GM12892 (cell line): ENCODE data around the gene RPL39L.

Source experiments
- DNase-seq: peaks from one replicate; pipeline ENCODE4 v3.0.0; 2011; ENCODE audit not compliant: insufficient read length
- FAIRE-seq: peaks from 2 replicates; lab custom pipeline; 2011; peaks lifted over from hg19 to GRCh38; lab: Jason Lieb, UNC
- POLR2A ChIP-seq: IDR thresholded peaks from 2 replicates; pipeline ENCODE4 v1.6.1; 2011; ENCODE audit warnings: low read depth, low read length, control low read depth
- POLR2AphosphoS5 ChIP-seq: IDR thresholded peaks from 2 replicates; pipeline ENCODE4 v1.6.1; 2011; ENCODE audit warnings: low read depth, low read length, control low read depth
- TAF1 ChIP-seq: IDR thresholded peaks from 2 replicates; pipeline ENCODE4 v1.6.1; 2011; ENCODE audit warnings: low read depth, mild to moderate bottlenecking, control low read depth, low read length, borderline replicate concordance

The RPL39L gene

GRCh38 chr3:187103251-187103650 is 36.0 kb downstream of the RPL39L start:
- DNase-seq (no peak), FAIRE-seq (no peak)
- no peak for TF ChIP-seq POLR2A
- TF ChIP-seq TAF1, result no peak
- TF ChIP-seq POLR2AphosphoS5, result no peak

DNA sequence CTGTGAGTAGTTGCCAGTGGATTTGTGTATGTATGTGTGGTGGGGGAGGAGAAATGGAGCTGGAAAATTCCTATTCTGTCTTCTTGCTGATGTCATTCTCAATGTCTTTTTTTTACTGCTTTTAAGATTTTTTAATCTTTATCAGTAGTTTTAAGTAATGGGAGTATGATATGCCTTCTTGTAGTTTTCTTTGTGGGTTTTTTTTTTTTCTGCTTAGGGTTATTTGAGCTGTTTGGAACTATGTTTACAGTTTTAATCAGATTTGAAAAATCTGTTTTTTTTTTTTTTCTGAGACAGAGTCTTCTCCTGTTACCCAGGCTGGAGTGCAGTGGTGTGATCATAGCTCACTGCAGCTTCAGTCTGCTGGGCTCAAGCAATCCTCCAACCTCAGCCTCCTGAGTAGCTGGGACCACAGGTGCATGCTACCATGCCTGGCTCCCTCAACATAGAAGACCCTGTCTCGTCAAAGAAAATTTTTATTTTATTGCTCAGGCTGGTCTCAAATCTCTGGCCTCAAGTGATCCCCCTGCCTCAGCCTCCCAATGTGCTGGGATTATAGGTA is 37.1 kb downstream of the RPL39L start:
- no peak for FAIRE-seq

DNA sequence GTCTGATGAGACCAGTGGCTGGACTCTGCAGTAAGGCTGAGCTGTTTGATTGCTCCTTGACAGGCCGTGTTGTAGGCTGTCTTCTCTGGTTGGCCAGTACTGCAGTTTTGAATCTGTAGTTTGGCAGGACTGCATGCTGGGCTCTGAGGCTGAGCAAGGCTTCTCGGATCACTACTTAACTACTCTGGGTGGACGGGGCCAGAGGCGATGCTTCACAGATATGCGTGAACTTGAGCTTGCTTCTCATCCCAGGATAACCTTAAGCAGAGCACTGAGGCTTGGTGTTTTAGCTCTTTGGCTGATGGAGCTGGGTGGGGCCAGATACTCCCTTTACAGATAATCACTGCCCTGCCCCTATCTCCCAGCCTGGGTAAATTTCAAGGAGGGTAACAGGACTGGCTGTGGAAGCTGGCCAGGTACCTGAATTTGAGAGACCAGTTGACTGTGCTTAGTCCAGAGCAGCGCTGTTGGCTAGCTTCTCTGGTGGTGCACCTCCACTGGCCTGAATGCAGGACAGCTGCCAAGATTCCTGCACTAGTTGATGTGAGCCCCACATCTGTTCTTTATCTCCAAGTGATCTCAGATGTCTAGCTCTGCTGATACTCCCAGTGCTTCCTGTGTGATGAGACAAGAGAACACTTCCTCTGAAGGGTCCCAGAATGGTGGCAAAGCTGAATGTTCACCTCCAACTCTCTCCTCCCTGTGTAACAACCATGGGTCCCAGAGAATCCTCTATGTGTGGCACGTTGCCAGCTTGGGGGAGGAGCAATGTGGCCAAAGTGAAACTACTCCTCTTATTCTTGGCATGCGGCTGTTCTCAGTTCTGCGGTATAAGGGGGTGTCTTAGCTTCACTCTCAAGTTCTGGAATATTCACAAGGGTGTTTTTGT is 37.9 kb downstream of the RPL39L start:
- DNase-seq (no peak), FAIRE-seq (peak; percentile 72)
- no peak for TF ChIP-seq TAF1
- TF ChIP-seq POLR2A, result no peak
- TF ChIP-seq POLR2AphosphoS5, result no peak

More for the DNA sequence above, 37.1 kb downstream of the RPL39L start:
- no peak for DNase-seq
- TF ChIP-seq TAF1, result no peak
- TF ChIP-seq POLR2A, result no peak
- TF ChIP-seq POLR2AphosphoS5, result no peak

GRCh38 chr3:187098923-187099512 is 40.3 kb downstream of the RPL39L start:
- TF ChIP-seq TAF1, result no peak
- TF ChIP-seq POLR2AphosphoS5, result no peak
- no peak for TF ChIP-seq POLR2A
- DNase-seq (no peak), FAIRE-seq (no peak)

GRCh38 chr3:187093320-187093719 is 46.0 kb downstream of the RPL39L start:
- DNase-seq (no peak), FAIRE-seq (no peak)
- TF ChIP-seq POLR2A (no peak), POLR2AphosphoS5 (no peak), TAF1 (no peak)

DNA sequence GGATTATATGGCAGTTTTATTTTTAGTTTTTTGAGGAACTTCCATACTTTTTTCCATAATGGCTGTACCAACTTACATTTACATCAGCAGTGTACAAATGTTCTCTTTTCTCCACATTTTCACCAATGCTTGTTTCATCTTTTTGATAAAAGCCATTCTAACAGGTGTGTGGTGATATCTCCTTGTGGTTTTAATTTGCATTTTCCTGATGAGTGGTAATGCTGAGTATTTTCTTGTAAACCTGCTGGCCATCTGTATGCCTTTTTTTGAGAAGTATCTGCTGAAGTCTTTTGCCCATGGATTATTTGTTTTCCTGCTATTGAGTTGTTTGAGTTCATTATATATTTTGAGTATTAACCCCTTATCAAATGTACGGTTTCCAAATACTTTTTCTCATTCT is 50.6 kb downstream of the RPL39L start:
- FAIRE-seq, result peak; percentile 36
- TF ChIP-seq TAF1 (no peak), POLR2AphosphoS5 (no peak), POLR2A (no peak)
- DNase-seq, result no peak

DNA sequence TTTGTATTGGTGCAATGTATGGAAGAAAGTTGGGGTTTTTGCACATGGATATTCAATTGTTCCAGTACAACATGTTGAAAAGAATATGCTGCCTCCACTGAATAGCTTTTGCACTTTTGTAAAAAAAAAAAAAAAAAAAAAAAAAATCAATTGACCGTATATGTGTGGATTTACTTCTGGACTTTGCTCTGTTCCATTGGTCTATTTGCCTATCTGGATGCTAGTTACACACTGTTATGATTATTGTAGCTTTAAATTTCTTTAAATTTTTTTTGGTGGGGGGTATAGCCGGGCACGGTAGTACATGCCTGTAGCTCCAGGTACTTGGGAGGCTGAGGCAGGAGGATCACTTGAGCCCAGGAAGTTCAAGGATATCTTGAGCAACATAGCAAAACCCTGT is 52.5 kb downstream of the RPL39L start:
- no peak for DNase-seq

DNA sequence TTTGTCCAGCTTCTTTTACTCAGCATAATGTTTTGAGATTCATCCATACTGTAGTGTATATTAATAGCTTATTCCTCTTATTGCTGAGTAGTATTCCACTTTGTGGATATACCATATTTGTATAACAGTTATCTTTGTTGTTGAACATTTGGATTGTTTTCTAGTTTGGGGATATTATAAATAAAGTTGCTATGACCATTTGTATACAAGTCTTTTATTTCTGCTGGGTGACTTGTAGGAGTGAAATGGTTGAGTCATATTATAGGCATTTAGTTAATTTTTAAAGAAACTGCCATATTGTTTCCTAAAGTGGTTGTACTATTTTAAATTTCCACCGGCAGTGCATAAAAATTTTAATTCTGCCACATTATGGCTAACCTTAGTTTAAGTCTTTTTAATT is 53.4 kb downstream of the RPL39L start:
- TF ChIP-seq TAF1 (no peak), POLR2AphosphoS5 (no peak), POLR2A (no peak)
- FAIRE-seq, result no peak

More for the DNA sequence above, 52.5 kb downstream of the RPL39L start:
- TF ChIP-seq POLR2AphosphoS5 (no peak), TAF1 (no peak), POLR2A (no peak)
- no peak for FAIRE-seq

DNA sequence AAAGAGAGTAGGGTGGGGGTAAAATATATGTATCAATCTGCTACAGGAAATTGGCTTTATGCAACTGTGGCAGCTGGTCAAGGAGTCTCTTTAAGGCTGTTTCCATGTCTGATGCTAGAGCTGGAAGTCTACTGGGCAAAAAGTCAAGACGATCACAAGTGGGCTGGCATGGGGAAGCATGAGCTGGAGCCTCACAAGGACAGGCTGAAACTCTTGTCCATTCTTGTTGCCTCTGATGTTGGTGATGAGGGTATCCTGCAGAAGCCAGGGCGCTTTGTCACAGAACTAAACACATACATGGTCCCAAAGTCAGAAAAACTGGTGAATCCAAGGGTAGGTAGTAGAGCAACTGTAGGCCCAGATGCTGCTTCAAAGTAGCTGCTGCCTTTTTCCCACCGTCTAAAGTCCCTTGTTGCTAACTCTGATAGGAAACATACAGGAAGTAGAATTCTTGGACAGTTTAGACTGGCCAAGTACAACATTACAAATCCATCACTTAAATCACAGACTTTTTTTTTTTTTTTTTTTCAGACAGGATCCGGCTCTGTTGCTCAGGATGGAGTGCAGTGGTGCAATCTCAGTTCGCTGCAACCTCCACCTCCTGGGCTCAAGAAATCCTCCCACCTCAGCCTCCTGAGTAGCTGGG is 54.2 kb downstream of the RPL39L start:
- TF ChIP-seq POLR2AphosphoS5, result no peak
- no peak for TF ChIP-seq POLR2A
- TF ChIP-seq TAF1, result no peak
- FAIRE-seq, result peak; percentile 57
- DNase-seq, result no peak

More for the DNA sequence above, 53.4 kb downstream of the RPL39L start:
- no peak for DNase-seq

DNA sequence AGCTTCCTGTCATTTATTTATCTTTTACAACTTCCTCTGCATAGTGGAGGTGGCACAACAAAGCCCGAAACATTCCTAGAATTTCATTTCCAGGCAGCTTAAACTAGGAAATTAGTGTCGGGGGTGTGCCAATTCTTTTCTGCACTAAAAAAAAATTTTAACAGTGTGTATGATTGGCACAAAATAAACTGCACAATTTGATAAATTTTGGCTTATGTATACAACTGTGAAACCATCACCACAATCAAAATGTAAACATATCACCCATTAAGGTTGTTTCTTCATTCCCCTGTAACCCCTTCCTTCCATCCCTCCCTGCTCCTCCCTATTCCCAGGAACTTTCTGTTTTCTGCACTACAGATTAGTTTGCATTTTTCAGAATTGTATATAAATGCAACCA is 54.7 kb downstream of the RPL39L start:
- DNase-seq (no peak), FAIRE-seq (no peak)
- TF ChIP-seq TAF1, result no peak
- no peak for TF ChIP-seq POLR2A
- no peak for TF ChIP-seq POLR2AphosphoS5

DNA sequence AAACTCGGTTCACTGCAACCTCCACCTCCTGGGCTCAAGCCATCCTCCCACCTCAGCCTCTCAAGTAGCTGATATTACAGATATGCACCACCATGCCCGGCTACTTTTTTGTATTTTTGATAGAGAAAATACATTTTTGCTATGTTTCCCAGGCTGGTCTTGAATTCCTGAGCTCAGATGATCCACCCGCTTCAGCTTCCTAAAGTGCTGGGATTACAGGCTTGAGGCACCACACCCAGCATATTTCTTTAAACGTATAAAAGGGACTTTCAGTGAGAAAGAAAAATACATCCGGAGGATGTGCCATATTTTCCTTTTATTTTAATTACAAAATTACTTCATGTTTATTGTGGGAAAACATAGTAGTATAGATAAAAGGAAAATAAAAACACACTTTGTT is 55.2 kb downstream of the RPL39L start:
- DNase-seq, result no peak
- no peak for TF ChIP-seq POLR2A
- TF ChIP-seq TAF1, result no peak
- TF ChIP-seq POLR2AphosphoS5, result no peak
- no peak for FAIRE-seq
